HG02840 (cell line): ENCODE measurements around the gene RASGRF2.

ENCODE experiments used
- ATAC-seq: cut with Tn5 transposase; IDR thresholded peaks from one replicate; pipeline ENCODE4 v1.9.1; 2021; ENCODE audit warnings: mild to moderate bottlenecking, moderate library complexity, moderate number of reproducible peaks; ENCODE audit not compliant: unreplicated experiment, low FRiP score

The RASGRF2 gene

GRCh38 chr5:81228084-81228483, 267.9 kb downstream of the RASGRF2 start:
- ATAC-seq: no peak

GRCh38 chr5:81230416-81230815, 270.3 kb downstream of the RASGRF2 start:
- no peak for ATAC-seq

- ATAC-seq: no peak
Observed at GRCh38 chr5:81232464-81233079, 272.4 kb downstream of the RASGRF2 start.

- no peak for ATAC-seq
Observed at GRCh38 chr5:81233080-81233634, 273.0 kb downstream of the RASGRF2 start, which contains the start of gene CKMT2. Gene CKMT2 (plus strand): TSS chr5:81233322. CDS start chr5:81251133, 17,811 bp downstream.

GRCh38 chr5:81234299-81234698, 274.1 kb downstream of the RASGRF2 start:
- no peak for ATAC-seq

GRCh38 chr5:81234801-81235200, 274.6 kb downstream of the RASGRF2 start:
- no peak for ATAC-seq

- no peak for ATAC-seq
Observed at GRCh38 chr5:81235287-81236072, 275.3 kb downstream of the RASGRF2 start.

GRCh38 chr5:81238460-81238859, 278.3 kb downstream of the RASGRF2 start:
- ATAC-seq: no peak

- ATAC-seq: no peak
Observed at GRCh38 chr5:81239613-81240012, 279.4 kb downstream of the RASGRF2 start.

- ATAC-seq: no peak
Observed at GRCh38 chr5:81241001-81241400, 280.8 kb downstream of the RASGRF2 start.

- no peak for ATAC-seq
Observed at GRCh38 chr5:81241961-81242648, 281.9 kb downstream of the RASGRF2 start.

- ATAC-seq: no peak
Observed at GRCh38 chr5:81242906-81243436, 282.8 kb downstream of the RASGRF2 start.

- no peak for ATAC-seq
Observed at GRCh38 chr5:81244451-81244850, 284.3 kb downstream of the RASGRF2 start.

- no peak for ATAC-seq
Observed at GRCh38 chr5:81245871-81246235, 285.7 kb downstream of the RASGRF2 start.

GRCh38 chr5:81246697-81247096, 286.5 kb downstream of the RASGRF2 start:
- ATAC-seq: no peak

GRCh38 chr5:81247441-81247972, 287.3 kb downstream of the RASGRF2 start:
- no peak for ATAC-seq

- no peak for ATAC-seq
Observed at GRCh38 chr5:81249240-81249639, 289.1 kb downstream of the RASGRF2 start.

GRCh38 chr5:81250004-81250403, 289.8 kb downstream of the RASGRF2 start:
- ATAC-seq: no peak

- no peak for ATAC-seq
Observed at GRCh38 chr5:81251922-81252321, 291.8 kb downstream of the RASGRF2 start.

GRCh38 chr5:81252904-81253303, 292.7 kb downstream of the RASGRF2 start:
- ATAC-seq: no peak

GRCh38 chr5:81253875-81254274, 293.7 kb downstream of the RASGRF2 start:
- ATAC-seq: no peak
